ENCODE results near the gene ETFB.
A peak's percentile ranks its signal among the peaks of the same experiment; 100 is the strongest.

Gene ETFB

DNA sequence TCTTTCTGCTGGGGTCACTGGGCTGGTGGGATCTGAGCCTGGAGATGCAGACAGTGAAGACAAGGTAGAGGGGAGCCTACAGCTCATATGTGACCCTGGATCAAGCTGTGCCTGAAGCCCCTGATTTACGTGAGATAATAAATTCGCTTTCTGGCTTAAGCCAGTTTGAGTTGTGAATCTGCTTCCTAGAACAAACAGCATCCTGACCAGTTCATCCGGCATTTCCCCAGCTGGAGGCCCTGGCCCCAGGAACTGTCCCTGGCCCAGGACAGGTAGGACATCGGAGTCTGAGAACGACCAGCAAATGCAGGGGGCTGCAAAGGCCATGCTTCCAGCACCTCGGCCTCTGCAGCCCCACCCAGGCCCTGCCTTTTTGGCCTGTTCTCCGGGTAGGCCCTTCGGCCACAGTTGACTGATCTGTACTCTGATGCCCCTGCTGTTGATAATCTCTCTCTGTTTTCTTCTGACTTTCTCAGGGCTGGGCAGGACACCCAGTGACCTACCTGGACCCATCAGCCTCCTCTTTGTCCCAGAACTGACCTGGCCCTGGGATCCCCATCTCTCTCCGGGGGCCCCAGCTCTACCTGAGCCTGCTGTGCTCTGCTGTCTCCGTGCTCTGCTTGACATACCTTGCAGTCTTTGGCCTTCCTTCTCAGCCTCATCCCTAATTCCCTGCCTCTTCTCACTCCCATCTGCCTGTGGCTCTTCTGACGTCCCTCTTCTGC lies 14.8 kb downstream of the ETFB start:
- no peak for DNase-seq (ENCODE audit: low spot score)

DNA sequence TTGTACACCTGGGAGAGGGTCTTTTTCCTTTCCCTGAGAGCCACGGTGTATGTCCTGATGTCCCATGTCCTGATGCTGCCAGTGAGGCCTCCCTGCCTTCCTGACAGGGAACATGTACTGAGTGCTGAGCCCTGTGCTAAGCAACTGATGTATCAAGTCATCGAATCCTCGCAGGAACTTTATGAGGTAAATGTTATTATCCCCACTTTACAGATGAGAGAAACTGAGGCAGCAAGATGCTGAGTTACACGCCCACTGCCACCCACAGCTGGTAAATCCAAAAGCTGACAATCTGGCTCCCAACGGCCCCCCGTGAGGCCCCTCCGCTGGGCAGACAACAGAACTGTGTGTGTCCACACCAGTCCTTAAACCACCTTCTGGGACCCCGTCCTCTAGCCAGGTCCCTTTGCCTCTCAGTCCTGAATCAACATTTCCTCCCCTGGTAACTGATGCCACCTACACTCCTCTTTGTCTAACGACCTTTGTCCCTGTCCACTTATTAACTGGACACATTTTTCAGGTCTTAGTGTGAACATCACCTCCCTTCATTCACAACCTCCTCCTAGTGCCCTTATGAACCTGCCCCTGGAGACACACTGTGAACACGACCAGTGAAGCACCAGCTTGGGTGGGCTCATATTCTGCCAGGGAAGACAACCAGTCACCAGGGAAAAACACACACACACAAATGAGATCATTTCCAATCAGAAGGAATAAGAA lies 18.8 kb downstream of the ETFB start:
- DNase-seq (ENCODE audit: low spot score) = no peak

DNA sequence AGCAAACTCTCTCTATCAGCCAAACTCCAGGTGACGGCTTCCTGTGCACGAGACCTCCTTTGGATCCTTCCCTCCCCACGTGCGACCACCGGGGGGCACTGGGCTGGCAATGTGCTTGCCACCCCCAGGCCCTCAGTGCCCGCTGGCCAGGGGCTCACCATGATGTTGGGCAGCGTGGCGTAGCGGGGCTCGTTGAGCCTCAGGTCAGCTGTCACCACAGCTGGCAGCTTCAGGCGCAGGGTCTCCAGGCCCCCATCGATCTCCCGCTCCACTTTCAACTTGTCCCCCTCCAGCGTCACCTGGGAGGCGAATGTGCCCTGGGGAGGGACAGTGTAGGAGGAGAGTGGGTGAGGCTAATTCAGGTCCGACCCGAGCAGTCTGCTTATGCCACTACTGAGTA lies 19.4 kb downstream of the ETFB start:
- no peak for DNase-seq (ENCODE audit: low spot score)

DNA sequence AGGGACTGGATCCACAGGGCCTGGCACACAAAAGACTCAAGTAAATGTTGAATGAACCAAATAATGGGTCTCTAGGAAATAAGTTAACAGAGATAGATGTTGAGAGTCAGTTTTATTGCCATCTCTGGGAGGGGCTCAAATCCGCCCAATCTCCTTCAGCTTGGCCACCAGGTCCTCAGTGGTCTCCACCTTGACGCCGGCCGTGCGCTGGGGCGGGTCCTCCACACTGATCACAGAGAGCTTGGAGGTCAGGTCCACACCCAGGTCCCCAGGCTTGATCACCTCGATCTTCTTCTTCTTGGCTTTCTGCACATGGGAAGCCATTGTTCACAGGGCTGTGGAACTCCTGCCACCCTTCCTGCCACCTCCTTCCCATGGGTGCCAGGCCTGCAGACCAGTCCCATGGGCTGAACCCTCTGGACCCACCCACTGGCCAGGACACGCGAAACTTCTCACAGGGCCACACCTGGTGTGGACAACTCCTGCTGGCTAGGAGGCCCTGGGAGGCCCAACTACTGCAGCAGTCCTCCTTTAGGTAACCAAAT lies 21.0 kb downstream of the ETFB start:
- DNase-seq (ENCODE audit: low spot score) = no peak

DNA sequence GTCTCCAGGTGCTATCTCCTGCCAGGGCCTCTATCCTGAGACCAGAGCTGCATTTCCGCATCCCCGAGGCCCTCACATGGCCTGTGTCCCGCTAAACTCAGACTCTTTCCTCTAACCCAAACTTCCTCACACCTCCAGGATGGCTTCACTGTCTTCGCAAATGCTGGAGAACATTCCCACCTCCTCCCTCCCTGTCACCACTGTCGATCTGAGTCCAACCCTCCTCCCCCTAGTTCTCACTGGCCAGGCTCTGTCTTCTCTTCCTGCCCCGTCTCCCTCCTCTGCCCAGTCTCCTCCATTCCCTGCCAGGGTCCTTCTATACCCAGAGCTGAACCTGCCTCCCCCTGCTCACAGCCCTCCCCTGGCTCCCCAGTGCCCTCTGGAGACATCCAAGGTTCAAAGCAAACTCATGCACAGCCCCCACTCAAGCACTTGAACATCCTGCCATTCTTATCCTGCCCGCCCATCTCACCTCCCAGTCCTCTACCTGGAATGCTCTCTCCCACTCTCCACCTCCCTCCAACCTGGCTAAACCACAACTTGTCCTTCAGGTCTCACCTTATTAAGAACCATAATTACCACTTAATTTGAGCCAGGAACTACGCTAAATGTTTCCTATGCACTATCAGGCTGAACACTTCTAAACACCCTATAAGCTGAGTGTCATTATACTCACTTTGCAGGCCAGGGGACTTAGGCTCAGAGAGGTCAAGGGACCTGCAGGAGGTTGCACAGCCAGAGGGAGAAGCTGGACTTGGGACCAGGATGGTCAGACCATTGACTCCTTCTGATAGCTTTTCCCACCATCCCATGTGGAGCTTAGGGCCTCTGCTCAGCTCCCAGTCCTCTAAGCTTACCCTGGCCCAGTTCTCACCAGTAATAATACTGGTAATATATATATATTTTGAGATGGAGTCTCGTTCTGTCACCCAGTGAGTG lies 23.3 kb downstream of the ETFB start:
- DNase-seq (ENCODE audit: low spot score) = no peak

DNA sequence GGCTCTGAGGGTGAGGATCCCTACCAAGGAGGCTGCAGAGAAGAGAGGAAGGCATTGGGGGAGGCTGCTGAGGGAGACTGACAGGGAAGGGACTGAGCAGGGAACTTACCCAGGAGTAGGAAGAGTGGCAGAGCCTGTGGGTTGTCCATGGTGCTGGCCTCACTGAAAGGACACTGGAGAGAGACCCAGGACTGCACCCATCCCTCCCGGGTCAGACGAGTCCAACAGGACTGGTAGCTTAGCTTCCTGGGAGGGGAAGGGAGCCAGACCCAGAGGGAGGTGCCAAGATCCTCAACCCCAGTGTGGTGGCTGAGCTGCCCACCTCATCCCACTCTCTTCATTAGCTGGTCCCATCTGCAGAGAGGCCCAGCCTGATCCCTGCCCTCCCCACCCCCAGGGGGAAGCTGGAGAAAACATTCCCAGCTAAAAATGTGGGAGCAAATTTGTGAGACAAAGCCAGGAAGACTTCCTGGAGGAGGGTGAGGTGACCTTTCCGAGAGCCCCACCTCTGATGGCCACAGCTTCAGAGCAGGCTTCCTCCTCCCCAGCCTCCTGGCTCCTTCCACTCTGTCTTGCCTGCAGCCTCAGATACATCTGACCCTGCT lies 24.1 kb downstream of the ETFB start, which contains the start of gene VSIG10L:
Gene VSIG10L, minus strand, starts transcription at position 164 of the 605 bp plus-strand sequence. Its CDS starts 15 bp downstream, at position 149.
- no peak for DNase-seq (ENCODE audit: low spot score)

DNA sequence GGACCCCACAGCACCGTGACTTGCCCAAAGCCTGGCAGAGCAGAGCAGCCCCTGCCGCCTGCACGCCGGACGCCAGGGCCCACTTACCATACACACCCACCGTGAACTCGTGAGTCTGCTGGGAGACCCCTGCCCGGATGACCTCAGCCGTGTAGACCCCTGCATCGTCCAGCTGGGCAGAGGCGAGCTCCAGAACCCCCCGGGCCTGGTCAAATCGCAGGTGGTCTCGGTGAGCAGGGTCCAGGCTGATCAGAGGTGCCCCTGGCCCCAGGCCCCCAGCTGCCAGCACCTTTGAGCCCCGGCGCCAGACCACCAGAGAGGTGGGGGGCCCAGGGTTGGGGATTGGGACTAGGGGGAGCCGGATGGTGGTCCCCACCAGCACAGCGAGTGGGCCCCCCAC lies 25.1 kb downstream of the ETFB start:
- DNase-seq (ENCODE audit: low spot score) = no peak

DNA sequence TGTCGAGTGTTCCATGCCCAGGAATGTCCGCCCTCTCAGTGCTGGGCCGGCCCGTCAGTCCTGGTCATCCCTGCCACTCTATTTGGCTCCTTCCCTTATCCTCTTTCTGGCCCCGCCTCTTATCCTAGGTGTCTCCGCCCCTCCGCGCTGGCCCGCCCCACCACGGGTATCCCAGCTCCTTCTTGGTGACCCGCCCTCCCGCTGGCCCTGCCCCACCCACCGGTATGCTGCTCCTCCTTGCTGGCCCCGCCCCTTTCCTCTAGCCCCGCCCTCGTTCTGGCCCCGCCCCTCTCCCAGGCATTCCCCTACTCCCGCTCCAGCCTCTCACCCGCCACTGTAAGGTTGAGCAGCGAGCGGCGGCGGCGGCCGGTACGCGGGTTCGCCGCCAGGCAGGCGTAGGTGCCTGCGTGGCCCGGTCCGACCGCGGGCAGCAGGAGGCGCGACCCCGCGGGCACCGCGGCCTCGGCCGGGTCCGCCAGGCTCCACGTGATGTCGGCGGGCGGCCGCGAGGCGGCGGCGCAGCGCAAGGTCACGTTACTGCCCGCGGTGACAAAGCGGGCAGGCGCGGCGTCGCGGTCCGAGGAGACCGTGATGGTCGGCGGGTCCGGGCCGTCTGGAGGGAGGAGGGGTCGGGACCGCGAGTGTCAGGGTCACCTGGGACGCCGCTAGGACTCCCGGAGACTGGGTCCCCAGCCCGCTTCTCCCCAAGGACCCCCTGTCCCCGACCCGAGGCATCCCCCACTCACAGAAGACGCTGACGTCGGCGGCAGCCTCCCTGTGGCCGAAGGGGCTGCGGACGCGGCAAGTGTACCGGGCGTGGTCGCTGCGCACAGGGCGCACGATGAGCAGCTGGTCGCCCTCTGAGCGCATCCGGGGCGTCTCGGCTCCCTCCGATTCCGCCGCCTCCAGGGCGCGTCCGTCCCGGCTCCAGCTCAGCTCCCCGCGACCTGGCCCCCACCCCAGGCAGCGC lies 26.2 kb downstream of the ETFB start:
- DNase-seq (ENCODE audit: low spot score) = peak; percentile 97

DNA sequence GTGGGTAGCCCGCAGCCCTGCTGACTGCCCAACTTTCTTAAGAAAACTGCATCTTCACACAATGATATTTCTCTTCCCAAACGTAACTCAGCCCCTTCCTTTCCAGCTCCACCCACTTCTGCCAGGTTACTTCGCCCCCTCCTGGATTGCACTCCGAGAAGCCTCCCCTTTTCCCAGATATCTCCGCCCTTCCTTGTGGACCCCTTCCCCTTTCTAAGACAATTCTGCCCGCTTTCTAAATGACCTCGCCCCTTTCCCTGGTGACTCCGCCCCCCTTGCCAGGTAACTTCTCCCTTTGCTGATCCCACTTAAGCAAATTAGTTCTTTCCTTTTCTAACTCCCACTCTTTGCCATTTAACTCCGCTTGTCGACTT lies 26.9 kb downstream of the ETFB start:
- DNase-seq (ENCODE audit: low spot score) = no peak

DNA sequence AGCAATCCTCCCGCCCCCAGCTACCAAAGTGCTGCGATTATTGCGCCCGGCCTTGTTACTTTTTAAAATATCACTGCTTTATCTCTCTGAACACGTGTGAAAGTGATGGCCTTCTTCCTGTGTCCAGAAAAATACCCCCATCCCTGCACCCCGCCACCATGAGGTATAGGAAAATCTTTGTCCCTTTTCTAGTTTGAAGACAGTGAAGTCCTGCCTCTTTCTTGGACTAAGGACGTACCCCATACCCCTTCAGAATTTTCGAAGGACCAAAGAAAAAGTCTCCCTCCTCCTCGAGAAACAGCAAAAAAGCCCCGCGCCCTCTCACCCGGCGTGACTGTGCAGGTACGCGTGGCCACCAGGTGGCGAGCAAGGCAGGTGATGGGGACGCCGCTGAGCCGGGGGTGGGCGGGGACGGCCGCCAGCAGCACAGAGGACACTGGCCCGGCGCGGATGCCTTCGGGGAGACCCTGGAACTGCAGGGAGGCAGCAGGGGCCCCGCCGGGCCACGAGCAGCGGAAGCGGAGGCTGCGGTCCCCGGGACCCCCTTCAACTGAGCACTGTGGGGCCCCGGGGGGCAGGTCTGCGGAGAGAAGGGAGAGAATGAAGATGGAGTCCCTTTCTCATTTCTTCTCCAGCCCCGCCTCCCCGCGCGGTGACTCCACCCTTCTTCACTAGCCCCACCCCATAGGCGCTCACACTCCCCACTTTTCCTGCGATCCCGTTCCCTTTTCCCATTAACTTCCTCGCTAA lies 27.4 kb downstream of the ETFB start:
- peak; percentile 78 for DNase-seq (ENCODE audit: low spot score)

DNA sequence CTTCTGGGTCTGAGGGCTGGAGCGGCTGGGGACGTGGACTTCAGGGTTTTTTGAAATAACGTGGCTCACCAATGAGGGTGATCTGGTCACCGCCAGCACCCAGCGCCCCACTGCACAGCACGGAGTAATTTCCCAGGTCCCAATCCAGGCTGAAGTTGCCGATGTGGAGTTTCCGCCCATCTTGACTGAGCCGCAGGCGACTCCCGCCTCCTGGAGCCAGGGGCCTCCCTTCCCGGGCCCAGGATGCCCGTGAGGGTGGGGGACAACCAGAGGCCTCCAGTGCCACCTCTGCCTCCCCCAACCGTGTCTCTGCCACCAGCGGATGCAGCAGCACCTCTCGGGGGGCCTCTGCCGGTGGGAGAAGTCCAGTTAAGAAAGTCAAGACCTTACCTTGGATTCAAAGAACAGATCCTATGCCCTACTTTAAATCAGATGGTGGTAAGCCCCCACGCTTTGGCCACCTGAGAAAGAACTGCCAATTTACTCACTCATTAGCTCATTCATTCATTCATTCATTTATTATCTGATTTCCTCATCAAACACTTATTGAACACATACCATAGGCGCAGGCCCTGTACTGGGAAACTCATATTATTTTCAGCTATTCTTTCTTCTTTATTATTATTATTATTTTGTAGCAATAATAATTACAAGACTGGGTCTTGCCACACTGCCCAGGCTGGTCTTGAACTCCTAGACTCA lies 28.2 kb downstream of the ETFB start:
- no peak for DNase-seq (ENCODE audit: low spot score)

DNA sequence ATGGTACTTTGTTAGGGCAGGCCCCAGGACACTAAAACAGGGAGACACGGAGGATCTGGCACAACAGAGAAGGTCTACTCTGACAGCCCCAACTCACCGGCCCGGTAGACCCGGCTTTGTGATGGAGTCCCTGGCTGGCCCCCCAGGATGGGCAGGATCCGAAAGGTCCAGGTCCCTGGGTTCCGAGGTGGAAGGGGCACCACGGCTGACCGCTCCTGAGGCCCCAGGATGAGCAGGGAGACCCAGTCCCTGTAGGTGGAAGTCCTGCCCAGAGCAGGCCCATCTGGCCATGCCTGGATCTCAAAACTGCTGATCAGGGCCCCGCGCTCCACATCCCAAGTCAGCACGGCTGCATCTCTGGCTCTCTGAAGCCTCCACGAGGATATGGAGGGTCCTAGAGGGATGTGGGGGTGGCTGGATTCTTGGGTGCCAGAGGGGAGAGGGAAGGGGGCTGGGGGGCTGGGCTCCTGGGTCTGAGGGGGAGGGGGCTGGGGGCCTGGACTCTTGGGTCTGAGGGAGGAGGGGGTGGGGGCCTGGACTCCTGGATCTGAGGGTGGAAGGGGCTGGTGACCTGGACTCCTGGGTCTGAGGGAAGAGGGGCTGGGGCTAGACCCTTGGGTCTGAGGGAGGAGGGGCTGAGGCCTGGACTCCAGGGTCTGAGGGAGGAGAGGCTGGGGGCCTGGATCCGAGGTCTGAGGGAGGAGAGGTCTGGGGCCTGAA lies 28.9 kb downstream of the ETFB start:
- DNase-seq (ENCODE audit: low spot score) = no peak

DNA sequence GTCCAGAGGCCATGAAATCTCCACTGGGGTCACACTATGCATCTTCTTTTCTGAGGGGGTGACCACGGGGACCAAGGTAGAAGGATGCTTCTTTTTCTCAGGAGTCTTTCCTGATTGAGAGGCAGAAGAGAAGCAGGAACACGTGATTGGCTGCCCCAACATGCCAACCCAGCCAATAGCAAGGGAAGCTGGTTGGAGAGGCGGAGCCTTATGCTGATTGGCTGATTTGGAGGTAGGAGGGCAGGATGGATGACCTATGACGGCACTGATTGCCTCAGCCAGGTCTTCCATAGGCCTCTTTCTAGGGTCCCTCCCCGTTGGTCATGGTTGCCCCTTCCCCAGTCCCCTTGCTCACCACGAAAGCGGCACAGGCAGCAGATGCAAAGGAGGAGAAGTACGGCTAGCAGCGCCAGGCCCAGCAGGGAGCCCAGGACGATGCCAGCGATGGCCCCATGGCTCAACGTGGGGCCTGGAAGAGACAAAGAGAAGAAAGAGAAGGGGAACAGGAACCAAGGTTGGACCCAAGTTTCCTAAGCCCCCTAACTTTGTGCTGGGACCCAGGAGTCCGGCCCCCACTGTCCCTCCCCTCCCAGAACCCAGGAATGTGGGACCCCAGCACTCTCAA lies 32.2 kb downstream of the ETFB start:
- no peak for DNase-seq (ENCODE audit: low spot score)

DNA sequence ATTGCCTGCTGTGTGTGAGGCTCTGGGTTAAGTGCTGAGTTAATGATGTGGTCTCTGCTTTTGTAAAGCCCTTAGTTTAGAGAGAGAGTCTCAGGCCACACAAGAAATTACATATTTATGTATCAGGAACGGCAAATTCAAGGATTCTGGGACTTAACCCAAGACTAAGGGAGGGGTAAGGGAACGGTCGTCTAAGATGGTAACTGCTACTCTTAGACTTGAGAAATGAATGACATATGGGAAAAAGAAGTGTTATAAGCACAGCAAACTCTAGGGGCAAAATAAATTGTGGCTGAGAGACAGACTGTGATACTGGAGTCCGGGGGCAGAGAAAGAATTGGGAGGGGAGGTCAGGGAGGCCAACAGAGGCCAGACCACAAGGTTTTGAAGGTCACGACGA lies 34.5 kb downstream of the ETFB start:
- DNase-seq (ENCODE audit: low spot score) = no peak

DNA sequence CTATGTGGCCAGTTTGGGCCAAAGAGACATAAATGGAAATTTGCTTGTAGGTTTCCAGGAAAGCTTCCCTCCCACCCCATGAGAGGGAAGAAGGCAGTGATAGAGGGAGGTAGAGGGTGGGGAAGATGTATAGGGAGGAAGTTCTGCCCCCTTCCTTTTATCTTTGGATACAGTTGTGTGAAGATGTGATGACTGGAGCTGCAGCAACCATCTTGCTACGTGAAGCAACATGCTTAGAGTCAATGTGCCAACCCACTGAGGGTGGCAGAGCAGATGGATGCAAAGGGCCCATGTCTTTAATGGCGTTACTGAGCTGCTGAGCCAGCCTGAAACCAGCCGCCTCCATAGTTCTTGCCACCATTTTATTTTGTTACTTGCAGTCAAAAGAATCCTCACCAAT lies 35.0 kb downstream of the ETFB start:
- DNase-seq (ENCODE audit: low spot score) = no peak

DNA sequence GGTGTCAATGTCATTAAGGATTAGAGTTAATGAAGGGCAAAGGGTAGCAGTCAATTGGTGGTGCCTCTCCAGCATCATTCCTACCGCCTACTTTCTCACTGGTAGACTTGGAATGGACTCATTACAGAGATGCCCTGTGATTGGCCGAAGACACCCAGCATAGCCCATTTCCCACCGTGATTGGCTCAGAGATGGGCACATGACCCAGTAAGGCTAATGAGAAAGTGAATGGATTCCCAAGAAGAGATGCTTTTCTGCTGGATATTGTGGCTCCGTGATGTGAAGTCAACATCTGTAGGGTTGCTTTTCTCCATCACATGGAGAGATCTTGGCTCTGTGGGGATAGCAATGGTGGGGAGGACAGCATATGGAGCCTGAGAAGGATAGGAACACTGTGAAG lies 35.8 kb downstream of the ETFB start:
- no peak for DNase-seq (ENCODE audit: low spot score)

DNA sequence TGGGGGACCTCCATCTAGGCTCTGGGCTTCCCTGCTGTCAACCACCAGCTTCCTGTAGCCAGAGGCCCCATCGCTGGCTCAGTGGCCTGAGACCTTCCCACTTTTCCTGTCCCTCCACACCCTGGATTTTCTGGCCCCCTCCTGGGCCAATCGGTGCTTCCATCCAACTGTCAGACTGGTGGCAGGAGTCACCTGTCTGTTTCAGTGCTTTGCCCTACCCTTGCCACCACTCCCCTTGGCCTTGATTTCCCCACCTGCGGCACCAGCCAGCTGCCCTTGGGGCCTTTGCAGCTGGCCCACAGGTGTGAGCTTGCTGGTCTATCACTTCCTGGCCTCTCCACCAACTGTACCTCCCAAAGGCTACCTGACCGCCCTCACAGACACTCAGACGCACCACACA lies 36.8 kb downstream of the ETFB start:
- no peak for DNase-seq (ENCODE audit: low spot score)
